Upper lobe of left lung (tissue), 6 donors: ENCODE data around the gene L3MBTL1. TPM values are rescaled to one million over a fixed set of nuclear protein-coding genes. Genes with fewer than 3 reads are reported as not detected.
A peak's percentile ranks its signal among the peaks of the same experiment; 100 is the strongest.

Experiments used
- ATAC-seq, 2 donors: fragments of 200-7000 bp; cut with Tn5 transposase; one replicate each; pipeline ENCODE4 v1.9.1; 2022; ENCODE audit warnings: mild to moderate bottlenecking in 2 of 2, moderate library complexity in 2 of 2; ENCODE audit not compliant: low FRiP score in 2 of 2
- DNase-seq, 2 donors: peaks; one replicate each; pipeline ENCODE4 v3.0.0-alpha.2; 2019 to 2020
- H3K27ac ChIP-seq, 4 donors: fragments of 200-600 bp; sonication (generic); one replicate each; pipeline ENCODE4 v1.5.1; 2016 to 2019
- H3K27me3 ChIP-seq, 4 donors: fragments of 200-600 bp; sonication (generic); one replicate each; pipeline ENCODE4 v1.5.1; 2017 to 2019
- H3K36me3 ChIP-seq, 4 donors: fragments of 200-600 bp; sonication (generic); one replicate each; pipeline ENCODE4 v1.5.1; 2016 to 2019
- H3K4me1 ChIP-seq, 4 donors: fragments of 200-600 bp; sonication (generic); one replicate each; pipeline ENCODE4 v1.5.1; 2018 to 2019
- H3K4me3 ChIP-seq, 4 donors: fragments of 200-600 bp; sonication (generic); one replicate each; pipeline ENCODE4 v1.5.1; 2017 to 2019; ENCODE audit warnings: mild to moderate bottlenecking in 2 of 4, moderate library complexity in 1 of 4
- H3K9me3 ChIP-seq, 4 donors: fragments of 200-600 bp; sonication (generic); one replicate each; pipeline ENCODE4 v1.5.1; 2018 to 2019
- EP300 ChIP-seq, 4 donors: sonication (generic); formaldehyde crosslinking; IDR thresholded peaks; one replicate each; pipeline ENCODE4 v1.5.1; 2017; ENCODE audit warnings: antibody characterized with exemption in 4 of 4, control low read depth in 2 of 4
- POLR2A ChIP-seq, 4 donors: fragments of 450-650 bp; IDR thresholded peaks; one replicate each; pipeline ENCODE4 v1.5.1; 2016 to 2017; ENCODE audit warnings: antibody characterized with exemption in 4 of 4, mild to moderate bottlenecking in 2 of 4
- POLR2AphosphoS5 ChIP-seq, 2 donors: sonication (generic); formaldehyde crosslinking; IDR thresholded peaks; one replicate each; pipeline ENCODE4 v1.5.1; 2017; ENCODE audit warnings: antibody characterized with exemption in 2 of 2
- WGBS, 2 donors: methylation state at CpG; one replicate each; pipeline ENCODE4 v1.1.5; 2017 to 2018; 5-methylcytosine and 5-hydroxymethylcytosine counted together
- total RNA-seq, 6 donors: library from RNA; depleted of rRNA in 4 of 6; stranded (reverse); fragments of >200 nt in 4 of 6; gene quantifications; one replicate each; pipeline versions ENCODE4 v1.1.0 to v1.2.1, GENCODE V29; 2016 to 2021
- TF ChIP-seq, protein P1 (sequence below), 6 experiments: fragments of 450-650 bp in 4 of 6; fragments of 200-600 bp in 2 of 6; sonication (generic) in 2 of 6; IDR thresholded peaks; one replicate each; pipeline ENCODE4 v1.5.1; 2016 to 2019; ENCODE audit warnings: antibody characterized with exemption in 6 of 6
- donor health status: DM: no; HTN: no; CAD: no; lungs with moderate emphysema.
- donor health status: DM: no; HTN: yes; CAD: no; lungs with severe emphysema.

The L3MBTL1 gene
- total RNA-seq, 6 donors from 2014 or later: 4.9 to 50.3 (median 11.3) TPM

DNA sequence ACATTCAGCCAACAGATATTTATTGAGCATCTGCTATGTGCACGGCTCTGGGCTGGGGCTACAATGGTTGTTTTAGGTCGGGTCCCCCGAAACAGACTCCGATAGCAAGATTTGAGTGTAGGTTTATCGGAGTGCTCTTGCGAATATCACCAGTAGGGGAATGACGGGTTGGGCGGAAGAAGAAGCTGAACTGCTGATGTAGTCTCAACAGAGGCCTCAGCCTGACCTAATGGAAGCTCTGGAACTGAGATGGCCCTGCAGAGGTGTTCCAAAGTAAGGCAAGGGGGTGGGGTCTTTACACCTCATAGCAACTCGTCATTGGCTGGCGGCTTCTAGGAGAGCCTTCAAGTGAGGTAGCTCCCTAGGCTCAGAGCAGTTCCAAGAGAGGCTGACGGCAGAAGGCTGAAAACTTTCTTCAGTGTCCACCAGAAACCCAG is 1.1 kb downstream of the L3MBTL1 start:
- no peak for TF ChIP-seq POLR2A (IDR thresholded peaks at IDR 0.05)
- TF ChIP-seq, protein P1, sequence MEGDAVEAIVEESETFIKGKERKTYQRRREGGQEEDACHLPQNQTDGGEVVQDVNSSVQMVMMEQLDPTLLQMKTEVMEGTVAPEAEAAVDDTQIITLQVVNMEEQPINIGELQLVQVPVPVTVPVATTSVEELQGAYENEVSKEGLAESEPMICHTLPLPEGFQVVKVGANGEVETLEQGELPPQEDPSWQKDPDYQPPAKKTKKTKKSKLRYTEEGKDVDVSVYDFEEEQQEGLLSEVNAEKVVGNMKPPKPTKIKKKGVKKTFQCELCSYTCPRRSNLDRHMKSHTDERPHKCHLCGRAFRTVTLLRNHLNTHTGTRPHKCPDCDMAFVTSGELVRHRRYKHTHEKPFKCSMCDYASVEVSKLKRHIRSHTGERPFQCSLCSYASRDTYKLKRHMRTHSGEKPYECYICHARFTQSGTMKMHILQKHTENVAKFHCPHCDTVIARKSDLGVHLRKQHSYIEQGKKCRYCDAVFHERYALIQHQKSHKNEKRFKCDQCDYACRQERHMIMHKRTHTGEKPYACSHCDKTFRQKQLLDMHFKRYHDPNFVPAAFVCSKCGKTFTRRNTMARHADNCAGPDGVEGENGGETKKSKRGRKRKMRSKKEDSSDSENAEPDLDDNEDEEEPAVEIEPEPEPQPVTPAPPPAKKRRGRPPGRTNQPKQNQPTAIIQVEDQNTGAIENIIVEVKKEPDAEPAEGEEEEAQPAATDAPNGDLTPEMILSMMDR (IDR thresholded peaks at IDR 0.05): no peak
- no peak for TF ChIP-seq POLR2AphosphoS5 (IDR thresholded peaks at IDR 0.05)
- no peak for TF ChIP-seq EP300 (IDR thresholded peaks at IDR 0.05)
- WGBS, 2 donors: 77 to 83% methylated on average over 11 of the region's 11 CpGs
- DNase-seq (no peak), ATAC-seq (no peak)
- H3K9me3 ChIP-seq: no peaks in the 10 kb centered on the region
- H3K4me1 ChIP-seq: peaks cover 10 to 24% (median 18%) of the 10 kb centered on the region in 4 donors
- no peaks in the 10 kb centered on the region for H3K36me3 ChIP-seq
- H3K4me3 ChIP-seq: peak overlapping the region in 1 of 4 donors; percentile 81
- H3K27me3 ChIP-seq: peaks cover 0 to 11% (median 5%) of the 10 kb centered on the region in 4 donors
- no peak overlapping the region for H3K27ac ChIP-seq

DNA sequence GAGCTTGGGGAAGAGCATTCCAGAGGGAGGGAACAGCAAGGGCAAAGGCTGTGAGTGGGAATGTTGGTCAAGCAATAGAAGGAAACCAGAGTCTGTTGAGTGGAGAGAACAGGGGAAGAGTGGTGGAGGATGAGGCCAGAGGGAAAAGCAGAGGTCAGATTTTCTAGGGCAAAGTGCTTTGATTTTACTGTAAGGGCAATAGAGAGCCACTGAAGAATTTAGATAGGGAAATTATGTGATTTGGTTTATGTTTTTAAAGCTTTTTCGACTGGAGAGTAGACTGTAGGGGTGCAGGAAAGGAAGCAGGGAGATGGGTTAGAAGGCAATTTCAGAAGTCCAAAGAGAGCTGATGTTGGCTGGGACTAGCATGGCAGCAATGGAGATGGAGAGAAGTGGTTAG is 4.4 kb downstream of the L3MBTL1 start:
- no peak for ATAC-seq
- H3K4me3 ChIP-seq: no peak overlapping the region
- H3K4me1 ChIP-seq: peaks cover 13 to 41% (median 22%) of the 10 kb centered on the region in 4 donors
- no peaks in the 10 kb centered on the region for H3K9me3 ChIP-seq
- no peak for DNase-seq
- no peak overlapping the region for H3K27ac ChIP-seq
- no peaks in the 10 kb centered on the region for H3K36me3 ChIP-seq
- peaks cover 0 to 10% (median 4%) of the 10 kb centered on the region in 4 donors for H3K27me3 ChIP-seq
- TF ChIP-seq EP300 (IDR thresholded peaks at IDR 0.05) (no peak), POLR2A (IDR thresholded peaks at IDR 0.05) (no peak), POLR2AphosphoS5 (IDR thresholded peaks at IDR 0.05) (no peak)
- TF ChIP-seq, protein P1 (IDR thresholded peaks at IDR 0.05): no peak
- 71 to 95% methylated on average over 1 of the region's 1 CpG for WGBS, 2 donors

DNA sequence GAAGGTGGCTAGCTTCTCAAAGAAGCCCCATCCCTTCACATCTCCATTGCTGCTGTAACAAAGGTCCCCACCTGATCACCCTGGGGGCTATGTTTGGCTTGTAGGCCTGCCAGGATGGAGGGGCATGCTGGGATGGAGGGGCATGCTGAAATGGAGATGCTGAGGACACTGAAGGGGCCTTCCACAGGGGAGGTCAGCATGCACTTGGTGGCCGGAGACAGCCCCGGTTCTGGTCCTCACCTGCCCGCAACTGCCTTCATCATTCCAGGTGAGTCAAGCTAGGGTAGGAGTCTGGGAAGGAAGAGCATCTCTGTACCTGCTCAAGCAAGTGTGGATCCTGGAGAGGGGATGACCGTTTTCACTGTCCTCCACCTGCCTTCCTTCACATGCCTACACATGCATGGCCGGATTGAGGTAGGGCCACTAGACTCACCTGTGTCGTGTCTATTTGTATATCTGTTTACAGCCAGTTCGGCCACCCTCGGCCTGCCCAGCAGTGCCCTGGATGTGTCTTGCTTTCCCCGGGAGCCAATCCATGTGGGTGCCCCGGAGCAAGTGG is 6.0 kb downstream of the L3MBTL1 start:
- no peak for DNase-seq
- H3K27me3 ChIP-seq: no peaks in the 10 kb centered on the region
- peak overlapping the region in 3 of 4 donors; percentile 66 to 74 (median 70) for H3K4me3 ChIP-seq
- TF ChIP-seq EP300 (IDR thresholded peaks at IDR 0.05): no peak
- no peak for TF ChIP-seq POLR2A (IDR thresholded peaks at IDR 0.05)
- TF ChIP-seq POLR2AphosphoS5 (IDR thresholded peaks at IDR 0.05): no peak
- TF ChIP-seq, protein P1 (IDR thresholded peaks at IDR 0.05): no peak
- no peak for ATAC-seq
- no peaks in the 10 kb centered on the region for H3K36me3 ChIP-seq
- H3K4me1 ChIP-seq: peaks cover 6 to 26% (median 9%) of the 10 kb centered on the region in 4 donors
- peak overlapping the region; percentile 14 to 75 (median 64) for H3K27ac ChIP-seq
- WGBS, 2 donors: 57 to 77% methylated on average over 4 to 9 of the region's 10 CpGs
- H3K9me3 ChIP-seq: no peaks in the 10 kb centered on the region

DNA sequence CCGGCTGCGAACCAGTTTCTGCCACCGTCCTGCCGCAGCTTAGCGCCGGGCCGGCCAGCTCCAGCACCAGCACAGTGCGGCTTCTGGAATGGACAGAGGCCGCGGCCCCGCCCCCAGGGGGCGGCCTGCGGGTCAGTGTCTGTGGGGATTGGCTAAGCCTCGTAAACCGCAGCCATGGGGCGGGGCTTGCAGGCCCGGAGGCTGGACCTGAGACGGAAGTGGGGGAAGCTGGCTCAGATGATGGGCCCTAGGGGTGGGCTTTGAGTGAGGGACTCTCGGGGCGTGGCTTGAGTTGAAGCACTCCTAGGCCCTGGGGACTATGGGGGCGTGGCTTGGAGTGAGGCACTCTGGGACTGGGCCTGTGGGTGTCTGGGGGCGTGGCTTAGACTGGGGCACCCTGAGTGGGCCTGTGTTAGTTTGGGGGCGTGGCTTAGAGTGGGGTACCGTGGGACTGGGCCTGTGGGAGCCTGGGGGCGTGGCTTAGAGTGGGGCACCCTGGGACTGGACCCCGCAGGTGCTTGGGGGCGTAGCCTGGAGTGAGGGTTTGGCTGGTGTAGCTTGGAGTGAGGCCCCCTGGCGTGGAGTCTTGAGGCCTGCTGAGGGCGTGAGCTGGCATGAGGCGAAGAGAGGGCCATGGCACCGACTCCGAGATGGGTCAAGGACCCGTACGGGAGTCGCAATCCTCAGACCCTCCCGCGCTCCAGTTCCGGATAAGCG is 6.6 kb downstream of the L3MBTL1 start:
- peak overlapping the region; percentile 19 to 74 (median 68) for H3K4me3 ChIP-seq
- WGBS, 2 donors: 46 to 67% methylated on average over 28 to 30 of the region's 39 CpGs

More for the DNA sequence above, 6.6 kb downstream of the L3MBTL1 start:
- no peaks in the 10 kb centered on the region for H3K27me3 ChIP-seq
- peak; percentile 94 to 98 for ATAC-seq
- H3K36me3 ChIP-seq: no peaks in the 10 kb centered on the region
- peak; percentile 97 to 100 for DNase-seq
- H3K4me1 ChIP-seq: peaks cover 6 to 25% (median 9%) of the 10 kb centered on the region in 4 donors
- TF ChIP-seq, protein P1 (IDR thresholded peaks at IDR 0.05): peak in 4 of 6 experiments; percentile 25 to 62 (median 50)
- no peak for TF ChIP-seq EP300 (IDR thresholded peaks at IDR 0.05)
- peak in 2 of 4 donors; percentile 24 to 69 for TF ChIP-seq POLR2A (IDR thresholded peaks at IDR 0.05)
- TF ChIP-seq POLR2AphosphoS5 (IDR thresholded peaks at IDR 0.05): peak in 1 of 2 donors; percentile 50
- H3K9me3 ChIP-seq: no peaks in the 10 kb centered on the region
- H3K27ac ChIP-seq: peak overlapping the region; percentile 14 to 75 (median 64)
